ENCODE results near the gene SPDEF. TPM values are rescaled to one million over a fixed set of nuclear protein-coding genes. Genes with fewer than 3 reads are reported as not detected.

Gene SPDEF
- total and polyA plus RNA-seq, 10 of the 15 experiments (the other 5 are each of a cell fraction or from before 2014, with no cell fraction given), result not detected

DNA sequence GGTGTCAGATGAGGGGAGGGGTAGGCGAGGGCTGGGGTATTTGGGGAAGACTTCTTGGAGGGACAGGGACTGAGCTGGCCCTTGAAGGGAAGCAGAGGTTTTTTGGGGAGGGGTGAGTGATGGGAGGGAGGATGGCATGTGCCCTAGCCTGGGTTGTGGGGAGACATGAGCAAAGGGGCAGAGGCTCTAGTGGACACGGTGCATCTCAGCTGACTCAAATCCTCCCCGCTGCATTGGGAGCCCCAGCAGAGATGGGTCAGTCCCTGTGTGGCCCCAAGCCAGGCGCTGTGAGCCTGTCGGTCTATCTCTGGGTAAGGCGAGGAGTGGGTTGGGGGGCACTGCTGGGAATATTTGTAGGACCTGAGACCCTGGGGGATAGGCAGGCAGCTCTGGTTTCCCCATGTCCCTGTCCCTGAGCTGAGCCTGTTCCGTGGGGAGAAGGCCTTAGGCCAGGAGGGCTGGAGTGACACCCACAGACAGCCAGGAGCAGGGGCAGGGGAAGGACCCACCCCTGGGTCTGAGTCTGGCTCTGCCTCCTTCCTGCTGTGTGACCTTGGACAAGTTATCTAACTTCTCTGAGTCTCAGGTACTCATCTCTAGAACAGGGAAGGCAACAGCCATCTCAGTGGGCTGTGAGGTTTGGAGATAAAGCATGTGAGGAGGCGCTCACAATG lies 36.0 kb downstream of the SPDEF start:
- ATAC-seq (no peak), DNase-seq (ENCODE audit: low read depth, low spot score) (no peak), FAIRE-seq (no peak)
- no peak overlapping the region for H2AFZ ChIP-seq (ENCODE audit: control insufficient read depth, low read depth, low read length)
- BruUV-seq (replicated peaks), result no TSS peak
- ChIA-PET POLR2A (no interaction called here), RAD21 (ENCODE audit: unreplicated experiment) (interaction anchor here (0.6 kb wide), 1 partner anchor 820 kb away, joined by 3 read pairs; no protein-coding TSS in a partner anchor), SMC1A (ENCODE audit: uncharacterized antibody, unreplicated experiment) (interaction anchor here (0.9 to 1.3 kb wide), 2 partner anchors 52 to 620 kb away, joined by 3 to 4 read pairs; no protein-coding TSS in a partner anchor), CTCF (interaction anchor here (1.0 kb wide), 1 partner anchor 52 kb away, joined by 3 read pairs; no protein-coding TSS in a partner anchor)
- no peak overlapping the region for H3K4me2 ChIP-seq (ENCODE audit: control insufficient read depth, insufficient read depth)
- H3K4me3 ChIP-seq, result no peak overlapping the region
- H3K36me3 ChIP-seq (ENCODE audit: control insufficient read depth in 2 of 2, insufficient read depth in 2 of 2, low read length in 1 of 2), result no peaks in the 10 kb centered on the region
- TF ChIP-seq, protein P1, sequence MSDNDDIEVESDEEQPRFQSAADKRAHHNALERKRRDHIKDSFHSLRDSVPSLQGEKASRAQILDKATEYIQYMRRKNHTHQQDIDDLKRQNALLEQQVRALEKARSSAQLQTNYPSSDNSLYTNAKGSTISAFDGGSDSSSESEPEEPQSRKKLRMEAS (IDR thresholded peaks at IDR 0.05; ENCODE audit: low read depth, low read length), result no peak
- TF ChIP-seq, protein P2, sequence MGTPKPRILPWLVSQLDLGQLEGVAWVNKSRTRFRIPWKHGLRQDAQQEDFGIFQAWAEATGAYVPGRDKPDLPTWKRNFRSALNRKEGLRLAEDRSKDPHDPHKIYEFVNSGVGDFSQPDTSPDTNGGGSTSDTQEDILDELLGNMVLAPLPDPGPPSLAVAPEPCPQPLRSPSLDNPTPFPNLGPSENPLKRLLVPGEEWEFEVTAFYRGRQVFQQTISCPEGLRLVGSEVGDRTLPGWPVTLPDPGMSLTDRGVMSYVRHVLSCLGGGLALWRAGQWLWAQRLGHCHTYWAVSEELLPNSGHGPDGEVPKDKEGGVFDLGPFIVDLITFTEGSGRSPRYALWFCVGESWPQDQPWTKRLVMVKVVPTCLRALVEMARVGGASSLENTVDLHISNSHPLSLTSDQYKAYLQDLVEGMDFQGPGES (IDR thresholded peaks at IDR 0.05), result no peak
- TF ChIP-seq, protein P3, sequence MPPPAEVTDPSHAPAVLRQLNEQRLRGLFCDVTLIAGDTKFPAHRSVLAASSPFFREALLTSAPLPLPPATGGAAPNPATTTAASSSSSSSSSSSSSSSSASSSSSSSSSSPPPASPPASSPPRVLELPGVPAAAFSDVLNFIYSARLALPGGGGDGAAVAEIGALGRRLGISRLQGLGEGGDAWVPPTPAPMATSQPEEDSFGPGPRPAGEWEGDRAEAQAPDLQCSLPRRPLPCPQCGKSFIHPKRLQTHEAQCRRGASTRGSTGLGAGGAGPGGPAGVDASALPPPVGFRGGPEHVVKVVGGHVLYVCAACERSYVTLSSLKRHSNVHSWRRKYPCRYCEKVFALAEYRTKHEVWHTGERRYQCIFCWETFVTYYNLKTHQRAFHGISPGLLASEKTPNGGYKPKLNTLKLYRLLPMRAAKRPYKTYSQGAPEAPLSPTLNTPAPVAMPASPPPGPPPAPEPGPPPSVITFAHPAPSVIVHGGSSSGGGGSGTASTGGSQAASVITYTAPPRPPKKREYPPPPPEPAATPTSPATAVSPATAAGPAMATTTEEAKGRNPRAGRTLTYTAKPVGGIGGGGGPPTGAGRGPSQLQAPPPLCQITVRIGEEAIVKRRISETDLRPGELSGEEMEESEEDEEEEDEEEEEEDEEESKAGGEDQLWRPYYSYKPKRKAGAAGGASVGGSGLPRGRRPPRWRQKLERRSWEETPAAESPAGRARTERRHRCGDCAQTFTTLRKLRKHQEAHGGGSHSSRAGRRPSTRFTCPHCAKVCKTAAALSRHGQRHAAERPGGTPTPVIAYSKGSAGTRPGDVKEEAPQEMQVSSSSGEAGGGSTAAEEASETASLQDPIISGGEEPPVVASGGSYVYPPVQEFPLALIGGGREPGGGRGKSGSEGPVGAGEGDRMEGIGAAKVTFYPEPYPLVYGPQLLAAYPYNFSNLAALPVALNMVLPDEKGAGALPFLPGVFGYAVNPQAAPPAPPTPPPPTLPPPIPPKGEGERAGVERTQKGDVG (CRISPR knock-in tag; IDR thresholded peaks at IDR 0.05), result no peak
- no peak for TF ChIP-seq SIN3A (IDR thresholded peaks at IDR 0.05; ENCODE audit: low read depth, low read length)
- TF ChIP-seq ATF3 (IDR thresholded peaks at IDR 0.05; ENCODE audit: borderline replicate concordance, extremely low read depth, low read depth, low read length), result no peak
- no peak for TF ChIP-seq NFIC (IDR thresholded peaks at IDR 0.05; ENCODE audit: low read depth, low read length)
- TF ChIP-seq JUND (IDR thresholded peaks at IDR 0.05; ENCODE audit: low read depth, low read length), result no peak
- TF ChIP-seq NFYA (IDR thresholded peaks at IDR 0.05; ENCODE audit: borderline replicate concordance, low read depth, low read length), result no peak
- TF ChIP-seq, protein P4, sequence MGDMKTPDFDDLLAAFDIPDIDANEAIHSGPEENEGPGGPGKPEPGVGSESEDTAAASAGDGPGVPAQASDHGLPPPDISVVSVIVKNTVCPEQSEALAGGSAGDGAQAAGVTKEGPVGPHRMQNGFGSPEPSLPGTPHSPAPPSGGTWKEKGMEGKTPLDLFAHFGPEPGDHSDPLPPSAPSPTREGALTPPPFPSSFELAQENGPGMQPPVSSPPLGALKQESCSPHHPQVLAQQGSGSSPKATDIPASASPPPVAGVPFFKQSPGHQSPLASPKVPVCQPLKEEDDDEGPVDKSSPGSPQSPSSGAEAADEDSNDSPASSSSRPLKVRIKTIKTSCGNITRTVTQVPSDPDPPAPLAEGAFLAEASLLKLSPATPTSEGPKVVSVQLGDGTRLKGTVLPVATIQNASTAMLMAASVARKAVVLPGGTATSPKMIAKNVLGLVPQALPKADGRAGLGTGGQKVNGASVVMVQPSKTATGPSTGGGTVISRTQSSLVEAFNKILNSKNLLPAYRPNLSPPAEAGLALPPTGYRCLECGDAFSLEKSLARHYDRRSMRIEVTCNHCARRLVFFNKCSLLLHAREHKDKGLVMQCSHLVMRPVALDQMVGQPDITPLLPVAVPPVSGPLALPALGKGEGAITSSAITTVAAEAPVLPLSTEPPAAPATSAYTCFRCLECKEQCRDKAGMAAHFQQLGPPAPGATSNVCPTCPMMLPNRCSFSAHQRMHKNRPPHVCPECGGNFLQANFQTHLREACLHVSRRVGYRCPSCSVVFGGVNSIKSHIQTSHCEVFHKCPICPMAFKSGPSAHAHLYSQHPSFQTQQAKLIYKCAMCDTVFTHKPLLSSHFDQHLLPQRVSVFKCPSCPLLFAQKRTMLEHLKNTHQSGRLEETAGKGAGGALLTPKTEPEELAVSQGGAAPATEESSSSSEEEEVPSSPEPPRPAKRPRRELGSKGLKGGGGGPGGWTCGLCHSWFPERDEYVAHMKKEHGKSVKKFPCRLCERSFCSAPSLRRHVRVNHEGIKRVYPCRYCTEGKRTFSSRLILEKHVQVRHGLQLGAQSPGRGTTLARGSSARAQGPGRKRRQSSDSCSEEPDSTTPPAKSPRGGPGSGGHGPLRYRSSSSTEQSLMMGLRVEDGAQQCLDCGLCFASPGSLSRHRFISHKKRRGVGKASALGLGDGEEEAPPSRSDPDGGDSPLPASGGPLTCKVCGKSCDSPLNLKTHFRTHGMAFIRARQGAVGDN (IDR thresholded peaks at IDR 0.05), result no peak
- TF ChIP-seq HDAC6 (IDR thresholded peaks at IDR 0.05; ENCODE audit: unreplicated experiment), result no peak
- in situ Hi-C loops (cut with MboI) (no loop called here), intact Hi-C loops (cut with micrococcal nuclease; ENCODE audit: unreplicated experiment) (no loop called here)
- no peak overlapping the region for H3K9ac ChIP-seq (ENCODE audit: control insufficient read depth, insufficient read depth, low read length)
- no peaks in the 10 kb centered on the region for H3K9me3 ChIP-seq (replicated peaks; ENCODE audit: control insufficient read depth, insufficient read depth, low read length)
- no peaks in the 10 kb centered on the region; a peak in 1 of 4 replicates for H3K27me3 ChIP-seq (replicated peaks in 1 of 2; ENCODE audit: control insufficient read depth in 2 of 2, insufficient read depth in 2 of 2, low read length in 1 of 2)
- no peak overlapping the region for H3K27ac ChIP-seq (ENCODE audit: control insufficient read depth, insufficient read depth)
- no peaks in the 10 kb centered on the region for H3K4me1 ChIP-seq (ENCODE audit: control insufficient read depth, insufficient read depth, low read length)
- H3K79me2 ChIP-seq (ENCODE audit: control insufficient read depth, insufficient read depth, low read length), result no peaks in the 10 kb centered on the region
- WGBS (ENCODE audit: insufficient coverage, insufficient replicate concordance, low lambda C conversion rate, missing lambda C conversion rate), result 31% methylated on average over 8 of the region's 8 CpGs
- no peaks in the 10 kb centered on the region for H4K20me1 ChIP-seq (ENCODE audit: control insufficient read depth, insufficient read depth)

All from GM12878 (cell line).